ENCODE measurements around the gene POLRMT.

Gene POLRMT

DNA sequence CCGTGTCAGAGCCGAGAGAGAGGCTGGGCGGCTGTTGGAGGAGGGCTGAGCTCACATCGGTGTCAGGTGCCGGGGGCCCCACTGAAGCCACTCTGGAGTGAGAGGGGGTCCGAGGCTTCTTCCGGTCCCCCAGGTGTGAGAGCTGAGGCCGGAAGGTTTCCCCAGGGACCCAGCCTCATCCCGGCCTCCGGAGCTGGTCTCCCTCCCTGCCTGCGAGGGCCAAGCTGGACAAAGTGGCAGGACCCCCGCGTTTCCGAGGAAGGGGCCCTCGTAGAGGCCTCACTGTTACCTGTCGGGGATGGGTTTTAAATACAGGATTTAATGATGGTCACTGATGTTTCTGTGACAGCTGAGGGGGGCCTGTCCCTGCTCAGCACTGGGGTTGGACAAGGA is 37.1 kb downstream of the POLRMT start:
- no peak for TF ChIP-seq ZNF274 (IDR thresholded peaks at IDR 0.05; ENCODE audit: low read depth, low read length)
- H3K4me3 ChIP-seq (ENCODE audit: low read length): no peak overlapping the region

- no peak for TF ChIP-seq ZNF274 (IDR thresholded peaks at IDR 0.05; ENCODE audit: low read depth, low read length)
- no peak overlapping the region for H3K4me3 ChIP-seq (ENCODE audit: low read length)
Measured at GRCh38 chr19:595326-596262, 37.7 kb downstream of the POLRMT start.

GRCh38 chr19:594265-594870 is 39.0 kb downstream of the POLRMT start:
- no peak overlapping the region for H3K4me3 ChIP-seq (ENCODE audit: low read length)
- no peak for TF ChIP-seq ZNF274 (IDR thresholded peaks at IDR 0.05; ENCODE audit: low read depth, low read length)

- no peak overlapping the region for H3K4me3 ChIP-seq (ENCODE audit: low read length)
- no peak for TF ChIP-seq ZNF274 (IDR thresholded peaks at IDR 0.05; ENCODE audit: low read depth, low read length)
Measured at GRCh38 chr19:593505-593904, 39.8 kb downstream of the POLRMT start.

DNA sequence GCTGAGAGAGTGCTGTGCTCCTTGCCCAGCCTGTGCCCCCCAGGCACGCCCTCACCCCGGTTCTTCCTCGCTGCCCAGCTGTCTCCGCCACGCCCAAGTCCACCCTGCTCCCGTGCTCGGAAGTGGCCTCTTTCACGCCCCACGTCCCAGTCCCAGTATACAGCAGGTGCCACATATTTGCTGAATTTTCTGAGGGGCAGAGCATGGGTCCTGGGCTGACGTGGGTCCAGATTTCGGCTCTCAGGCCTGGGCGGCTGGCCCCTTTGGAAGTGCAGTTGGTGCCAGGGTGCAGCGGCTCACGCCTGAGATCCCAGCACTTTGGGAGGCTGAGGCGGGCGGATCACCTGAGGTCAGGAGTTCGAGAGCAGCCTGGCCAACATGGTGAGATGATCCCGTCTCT is 40.3 kb downstream of the POLRMT start:
- H3K4me3 ChIP-seq (ENCODE audit: low read length): no peak overlapping the region
- TF ChIP-seq ZNF274 (IDR thresholded peaks at IDR 0.05; ENCODE audit: low read depth, low read length): no peak

DNA sequence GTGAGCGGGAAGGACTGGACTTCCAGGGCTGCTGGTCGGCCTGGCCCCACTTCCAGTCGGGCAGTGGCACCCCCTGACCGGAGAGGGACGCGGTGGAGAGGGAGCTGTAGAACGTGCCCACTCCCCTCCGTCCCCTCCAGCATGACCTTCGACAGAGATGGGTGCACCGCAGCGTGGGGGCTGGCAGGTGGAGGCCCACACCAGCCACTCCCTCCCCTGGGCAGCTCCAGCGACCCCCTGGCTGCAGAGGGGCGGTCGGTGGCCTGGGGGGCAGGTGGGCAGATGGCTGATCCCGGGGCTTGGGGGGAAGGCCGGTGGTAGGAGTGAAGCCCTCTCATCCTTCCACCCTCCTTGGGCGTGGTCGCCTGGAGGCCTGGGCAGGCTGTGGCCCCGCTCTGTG is 41.2 kb downstream of the POLRMT start:
- TF ChIP-seq ZNF274 (IDR thresholded peaks at IDR 0.05; ENCODE audit: low read depth, low read length): no peak
- no peak overlapping the region for H3K4me3 ChIP-seq (ENCODE audit: low read length)

- TF ChIP-seq ZNF274 (IDR thresholded peaks at IDR 0.05; ENCODE audit: low read depth, low read length): no peak
- no peak overlapping the region for H3K4me3 ChIP-seq (ENCODE audit: low read length)
Measured at GRCh38 chr19:591099-591958, 42.0 kb downstream of the POLRMT start.

DNA sequence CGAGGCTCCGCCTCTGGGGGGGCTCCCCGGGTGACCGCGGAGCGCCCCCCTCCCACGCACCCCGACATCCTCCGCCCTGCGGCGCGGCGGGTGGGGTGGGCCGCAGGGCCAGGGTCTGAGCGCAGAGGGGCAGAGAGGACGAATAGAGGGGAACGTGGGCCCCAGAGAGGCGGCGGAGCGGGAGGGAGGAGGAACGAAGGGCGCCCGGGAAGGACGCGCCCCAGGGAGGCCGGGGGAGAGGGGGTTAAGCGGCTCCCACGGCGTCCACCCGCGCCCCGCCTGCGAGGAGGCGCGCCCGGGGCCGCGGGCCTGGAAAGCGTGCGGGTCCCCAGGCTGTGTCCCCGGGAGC is 42.6 kb downstream of the POLRMT start:
- no peak overlapping the region for H3K4me3 ChIP-seq (ENCODE audit: low read length)
- TF ChIP-seq ZNF274 (IDR thresholded peaks at IDR 0.05; ENCODE audit: low read depth, low read length): no peak

DNA sequence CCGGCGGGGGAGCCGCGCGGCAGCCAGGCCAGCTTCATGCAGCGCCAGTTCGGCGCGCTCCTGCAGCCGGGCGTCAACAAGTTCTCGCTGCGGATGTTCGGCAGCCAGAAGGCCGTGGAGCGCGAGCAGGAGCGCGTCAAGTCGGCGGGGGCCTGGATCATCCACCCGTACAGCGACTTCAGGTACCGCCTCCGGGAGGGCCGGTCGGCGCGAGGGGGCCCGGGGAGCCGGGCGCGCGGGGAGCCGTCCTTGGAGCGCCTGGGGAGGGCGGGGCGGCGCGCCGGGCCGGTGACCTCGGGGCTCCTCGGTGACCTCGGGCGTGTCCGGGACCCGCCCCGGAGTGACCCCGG is 43.0 kb downstream of the POLRMT start:
- no peak for TF ChIP-seq ZNF274 (IDR thresholded peaks at IDR 0.05; ENCODE audit: low read depth, low read length)
- H3K4me3 ChIP-seq (ENCODE audit: low read length): no peak overlapping the region

GRCh38 chr19:589693-590395 is 43.5 kb downstream of the POLRMT start, which contains the start of gene HCN2:
TSS of gene HCN2 (plus strand) at chr19:589881. CDS start at chr19:589946, 65 bp downstream.
- TF ChIP-seq ZNF274 (IDR thresholded peaks at IDR 0.05; ENCODE audit: low read depth, low read length): no peak
- H3K4me3 ChIP-seq (ENCODE audit: low read length): no peak within 1 kb of the TSS

- H3K4me3 ChIP-seq (ENCODE audit: low read length): no peak overlapping the region
- TF ChIP-seq ZNF274 (IDR thresholded peaks at IDR 0.05; ENCODE audit: low read depth, low read length): no peak
Measured at GRCh38 chr19:588741-589692, 44.3 kb downstream of the POLRMT start.

GRCh38 chr19:588093-588740 is 45.1 kb downstream of the POLRMT start:
- no peak for TF ChIP-seq ZNF274 (IDR thresholded peaks at IDR 0.05; ENCODE audit: low read depth, low read length)
- H3K4me3 ChIP-seq (ENCODE audit: low read length): no peak overlapping the region
